Sigmoid colon (tissue), 7 donors: Measurements from ENCODE around the gene MAGIX. TPM values are rescaled to one million over a fixed set of nuclear protein-coding genes. Genes with fewer than 3 reads are reported as not detected.

Experiments used
- DNase-seq: peaks from one replicate; pipeline ENCODE4 v3.0.0-alpha.2; 2019
- H3K27ac ChIP-seq, 4 donors: fragments of 200-600 bp; sonication (generic); one replicate each; pipeline ENCODE4 v1.5.1; 2016 to 2019; ENCODE audit warnings: mild to moderate bottlenecking in 1 of 4
- H3K27me3 ChIP-seq, 3 donors: fragments of 200-600 bp; sonication (generic); one replicate each; pipeline ENCODE4 v1.5.1; 2019; ENCODE audit warnings: mild to moderate bottlenecking in 1 of 3
- H3K36me3 ChIP-seq, 4 donors: fragments of 200-600 bp; sonication (generic); one replicate each; pipeline ENCODE4 v1.5.1; 2016 to 2019
- H3K4me1 ChIP-seq, 4 donors: fragments of 200-600 bp; sonication (generic); one replicate each; pipeline ENCODE4 v1.5.1; 2017 to 2019
- H3K4me3 ChIP-seq, 4 donors: fragments of 200-600 bp; sonication (generic); one replicate each; pipeline ENCODE4 v1.5.1; 2017 to 2019; ENCODE audit warnings: mild to moderate bottlenecking in 2 of 4, moderate library complexity in 1 of 4
- H3K9me3 ChIP-seq, 4 donors: fragments of 200-600 bp in 3 of 4; sonication (generic) in 3 of 4; one replicate each; pipeline versions ENCODE4 v1.5.1 to v1.6.1; 2013 to 2019
- EP300 ChIP-seq, 4 donors: sonication (generic); formaldehyde crosslinking; IDR thresholded peaks; one replicate each; pipeline ENCODE4 v1.6.1; 2017; ENCODE audit warnings: antibody characterized with exemption in 4 of 4
- POLR2A ChIP-seq, 2 donors: fragments of 450-650 bp; IDR thresholded peaks; one replicate each; pipeline ENCODE4 v1.6.1; 2016; ENCODE audit warnings: antibody characterized with exemption in 2 of 2, mild to moderate bottlenecking in 2 of 2, moderate library complexity in 2 of 2
- POLR2AphosphoS5 ChIP-seq, 4 donors: sonication (generic); formaldehyde crosslinking; IDR thresholded peaks; one replicate each; pipeline ENCODE4 v1.6.1; 2017; ENCODE audit warnings: antibody characterized with exemption in 4 of 4
- WGBS, 2 donors: extraction: QIAGEN DNeasy Blood & Tissue Kit; methylation state at CpG; one replicate each; pipeline ENCODE4 v1.1.7; 2013; 5-methylcytosine and 5-hydroxymethylcytosine counted together
- intact Hi-C: fragments of 100-400 bp; cut with DNase I; formaldehyde crosslinking; loops from one replicate; pipeline ENCODE4 v1.15.1; 2023
- polyA plus RNA-seq, 3 donors: library from polyadenylated mRNA; stranded (reverse); fragments of 200-250 nt; gene quantifications; one replicate each; pipeline ENCODE4 v1.2.3, GENCODE V29; 2013
- total RNA-seq, 4 donors: library from RNA; depleted of rRNA; stranded (reverse); fragments of >200 nt; gene quantifications; one replicate each; pipeline ENCODE4 v1.1.0, GENCODE V29; 2016
- TF ChIP-seq, protein P1 (sequence below), 4 experiments: fragments of 450-650 bp in 3 of 4; fragments of 200-600 bp in 1 of 4; IDR thresholded peaks; one replicate each; pipeline ENCODE4 v1.5.1; 2016 to 2019; ENCODE audit warnings: antibody characterized with exemption in 4 of 4, mild to moderate bottlenecking in 3 of 4, moderate library complexity in 2 of 4
- donor health status: healthy with polysubstance abuse.
- donor health status: Bipolar disorder and iron deficiency.
- donor health status: healthy.

The MAGIX gene
- total and polyA plus RNA-seq, 7 donors: 1.4 to 24.0 (median 3.1) TPM

DNA sequence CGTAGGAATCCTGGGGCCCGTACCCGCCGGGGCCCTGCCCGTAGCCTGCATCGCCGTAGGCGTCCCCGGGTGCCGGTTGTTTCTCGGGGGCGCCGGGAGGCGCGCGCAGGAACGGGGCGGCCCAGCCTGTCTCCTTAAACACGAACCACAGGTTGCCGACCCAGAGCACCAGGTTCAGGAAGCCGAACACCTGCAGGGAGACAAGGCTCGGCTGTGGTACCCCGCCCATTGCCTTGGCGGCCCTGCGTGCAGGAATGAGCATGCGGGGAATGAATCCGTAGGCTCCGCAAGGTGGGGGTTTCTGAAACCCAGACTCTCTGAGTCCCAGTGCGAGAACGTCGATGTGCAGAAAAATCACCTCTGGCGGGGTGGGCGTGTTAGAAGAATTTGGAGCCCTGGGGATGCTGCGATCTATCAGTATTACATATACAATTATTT is 29.0 kb downstream of the MAGIX start:
- Histone ChIP-seq H3K27me3 (no peaks in the 10 kb centered on the region), H3K36me3 (no peaks in the 10 kb centered on the region), H3K9me3 (no peaks in the 10 kb centered on the region), H3K4me3 (peak overlapping the region; percentile 48 to 71 (median 60)), H3K27ac (peak overlapping the region; percentile 85 to 94 (median 88)), H3K4me1 (peaks cover 0 to 13% (median 2%) of the 10 kb centered on the region in 4 donors)
- DNase-seq: no peak
- no peak for TF ChIP-seq POLR2A (IDR thresholded peaks at IDR 0.05)
- TF ChIP-seq, protein P1, sequence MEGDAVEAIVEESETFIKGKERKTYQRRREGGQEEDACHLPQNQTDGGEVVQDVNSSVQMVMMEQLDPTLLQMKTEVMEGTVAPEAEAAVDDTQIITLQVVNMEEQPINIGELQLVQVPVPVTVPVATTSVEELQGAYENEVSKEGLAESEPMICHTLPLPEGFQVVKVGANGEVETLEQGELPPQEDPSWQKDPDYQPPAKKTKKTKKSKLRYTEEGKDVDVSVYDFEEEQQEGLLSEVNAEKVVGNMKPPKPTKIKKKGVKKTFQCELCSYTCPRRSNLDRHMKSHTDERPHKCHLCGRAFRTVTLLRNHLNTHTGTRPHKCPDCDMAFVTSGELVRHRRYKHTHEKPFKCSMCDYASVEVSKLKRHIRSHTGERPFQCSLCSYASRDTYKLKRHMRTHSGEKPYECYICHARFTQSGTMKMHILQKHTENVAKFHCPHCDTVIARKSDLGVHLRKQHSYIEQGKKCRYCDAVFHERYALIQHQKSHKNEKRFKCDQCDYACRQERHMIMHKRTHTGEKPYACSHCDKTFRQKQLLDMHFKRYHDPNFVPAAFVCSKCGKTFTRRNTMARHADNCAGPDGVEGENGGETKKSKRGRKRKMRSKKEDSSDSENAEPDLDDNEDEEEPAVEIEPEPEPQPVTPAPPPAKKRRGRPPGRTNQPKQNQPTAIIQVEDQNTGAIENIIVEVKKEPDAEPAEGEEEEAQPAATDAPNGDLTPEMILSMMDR (IDR thresholded peaks at IDR 0.05): no peak
- TF ChIP-seq POLR2AphosphoS5 (IDR thresholded peaks at IDR 0.05): no peak
- TF ChIP-seq EP300 (IDR thresholded peaks at IDR 0.05): no peak
- intact Hi-C loops: no loop called here
- 0 to 1% methylated on average over 34 of the region's 34 CpGs for WGBS, 2 donors

DNA sequence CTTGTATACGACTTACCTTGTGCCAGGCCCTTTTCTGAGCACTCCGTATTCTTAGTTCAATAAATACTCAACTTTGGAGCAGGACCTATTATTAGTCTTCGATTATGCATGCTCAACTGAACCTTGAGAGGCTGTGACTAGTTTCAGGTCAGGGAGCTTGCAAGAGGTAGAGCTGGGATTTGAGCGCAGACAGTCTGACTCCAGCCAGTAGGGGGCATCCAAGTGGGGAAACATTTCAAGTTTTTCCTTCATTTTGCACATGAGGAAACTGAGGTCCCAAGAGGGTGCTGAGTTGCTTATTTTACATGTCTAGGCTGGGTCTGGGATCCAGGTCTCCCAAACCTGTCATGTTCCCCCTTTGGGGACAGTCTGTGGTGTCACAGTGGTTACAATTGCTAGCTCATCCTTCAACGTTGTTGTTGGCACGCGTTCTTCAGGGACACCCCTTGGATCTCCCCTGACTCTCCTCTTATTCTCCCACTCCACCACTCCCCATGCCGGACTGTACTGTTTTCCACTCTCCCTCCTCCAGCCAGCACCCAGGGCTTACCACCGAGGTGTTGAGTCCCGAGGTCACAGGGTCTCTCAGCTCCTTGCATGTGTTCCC is 30.3 kb downstream of the MAGIX start:
- TF ChIP-seq, protein P1 (IDR thresholded peaks at IDR 0.05): peak in 3 of 4 experiments; percentile 14 to 35 (median 27)
- TF ChIP-seq POLR2A (IDR thresholded peaks at IDR 0.05): no peak
- intact Hi-C loops: no loop called here
- DNase-seq: no peak
- Histone ChIP-seq H3K36me3 (no peaks in the 10 kb centered on the region), H3K4me3 (no peak overlapping the region), H3K27me3 (no peaks in the 10 kb centered on the region), H3K4me1 (peaks cover 0 to 13% (median 2%) of the 10 kb centered on the region in 4 donors), H3K27ac (no peak overlapping the region), H3K9me3 (no peaks in the 10 kb centered on the region)
- 57 to 71% methylated on average over 10 of the region's 10 CpGs for WGBS, 2 donors

DNA sequence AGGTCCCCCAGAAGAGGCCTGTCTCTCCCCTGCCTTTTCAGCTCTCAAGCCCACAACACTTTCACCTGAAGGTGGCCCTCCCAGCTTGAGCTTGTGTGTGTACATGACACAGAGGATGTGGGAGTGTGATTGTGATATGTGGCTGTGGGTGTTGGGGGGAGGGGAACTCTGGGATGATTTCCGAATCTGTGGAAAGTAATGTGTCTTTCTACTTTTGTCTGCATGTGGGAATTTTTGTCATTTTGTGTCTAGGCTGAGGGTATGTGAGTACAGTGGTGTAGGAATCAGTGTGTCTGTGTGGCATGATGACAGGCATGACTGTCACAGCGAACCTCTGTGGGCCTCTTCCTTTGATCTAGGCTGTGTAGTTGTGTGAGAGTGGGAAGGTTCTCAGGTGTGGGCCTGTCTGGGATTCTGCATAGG is 31.0 kb downstream of the MAGIX start:
- Histone ChIP-seq H3K27me3 (no peaks in the 10 kb centered on the region), H3K4me3 (no peak overlapping the region), H3K27ac (no peak overlapping the region), H3K4me1 (peaks cover 0 to 13% (median 2%) of the 10 kb centered on the region in 4 donors), H3K9me3 (no peaks in the 10 kb centered on the region), H3K36me3 (no peaks in the 10 kb centered on the region)
- intact Hi-C loops: no loop called here
- 79 to 81% methylated on average over 2 of the region's 2 CpGs for WGBS, 2 donors
- no peak for DNase-seq
- TF ChIP-seq EP300 (IDR thresholded peaks at IDR 0.05) (no peak), POLR2AphosphoS5 (IDR thresholded peaks at IDR 0.05) (no peak)
- TF ChIP-seq, protein P1 (IDR thresholded peaks at IDR 0.05): no peak

DNA sequence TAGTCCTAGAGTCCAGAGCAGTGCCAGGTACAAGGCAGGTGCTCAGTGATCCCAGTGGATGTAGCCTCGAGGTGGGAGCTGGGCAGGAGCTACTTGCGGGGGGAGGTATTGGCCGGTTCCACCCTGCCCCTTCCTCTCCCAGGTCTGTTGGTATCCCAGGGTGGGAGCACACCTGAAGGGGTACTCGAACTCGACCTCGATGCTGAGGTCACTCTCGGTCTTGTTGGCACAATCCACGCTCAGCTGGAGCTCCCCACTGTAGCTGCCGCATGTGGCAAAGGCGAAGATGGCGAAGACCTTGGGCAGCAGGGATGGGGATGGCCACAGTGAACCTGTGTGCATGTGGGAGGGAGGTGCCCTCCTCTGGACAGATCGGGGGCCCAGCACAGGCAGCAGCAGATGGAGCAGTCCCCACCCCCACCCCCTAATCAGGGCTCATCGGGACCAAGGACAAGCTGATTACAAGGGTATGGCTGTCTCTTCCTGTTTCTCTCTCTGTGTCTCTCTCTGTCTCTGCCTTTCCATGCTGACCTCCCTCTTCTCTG is 35.1 kb downstream of the MAGIX start:
- intact Hi-C loops: no loop called here
- Histone ChIP-seq H3K4me3 (no peak overlapping the region), H3K27ac (no peak overlapping the region), H3K36me3 (no peaks in the 10 kb centered on the region), H3K4me1 (peaks cover 0 to 8% (median 5%) of the 10 kb centered on the region in 4 donors), H3K9me3 (no peaks in the 10 kb centered on the region), H3K27me3 (no peaks in the 10 kb centered on the region)
- TF ChIP-seq, protein P1 (IDR thresholded peaks at IDR 0.05): no peak
- TF ChIP-seq POLR2A (IDR thresholded peaks at IDR 0.05): no peak
- no peak for TF ChIP-seq EP300 (IDR thresholded peaks at IDR 0.05)
- TF ChIP-seq POLR2AphosphoS5 (IDR thresholded peaks at IDR 0.05): no peak
- no peak for DNase-seq
- WGBS, 2 donors: 71 to 79% methylated on average over 13 of the region's 13 CpGs
